Right lobe of liver (tissue), 4 donors: ENCODE measurements around the gene INSRR.

Source experiments
- CTCF ChIP-seq, 4 donors: fragments of 200-600 bp in 3 of 4; fragments of 450-650 bp in 1 of 4; IDR thresholded peaks; one replicate each; pipeline versions ENCODE4 v1.5.1 to v1.8.0; 2016 to 2022; ENCODE audit warnings: antibody characterized with exemption in 4 of 4, mild to moderate bottlenecking in 2 of 4
- POLR2A ChIP-seq: fragments of 450-650 bp; IDR thresholded peaks from one replicate; pipeline ENCODE4 v1.6.1; 2017; ENCODE audit warnings: antibody characterized with exemption, mild to moderate bottlenecking
- donor health status: DM: no; HTN: no; CAD: no.
- donor health status: DM: no; HTN: no; CAD: no.
- donor health status: DM: no; HTN: yes; CAD: no.

GRCh38 chr1:156881101-156881500 lies 22.2 kb upstream of the INSRR start:
- TF ChIP-seq CTCF (IDR thresholded peaks at IDR 0.05): no peak
- no peak for TF ChIP-seq POLR2A
